ENCODE results near the gene THSD7B. TPM values are rescaled to one million over a fixed set of nuclear protein-coding genes. Genes with fewer than 3 reads are reported as not detected.
"Not testable (repeated sequence)": the region's sequence is repeated elsewhere in the genome, so short reads cannot be mapped to it uniquely, and the experiment has no call there.

Gene THSD7B
- polyA plus RNA-seq, 1 donor from 2014 or later: 0.46 TPM

GRCh38 chr2:137316075-137316474, 550.7 kb downstream of the THSD7B start:
- TF ChIP-seq TAF1 (IDR thresholded peaks at IDR 0.05; ENCODE audit: low read depth): no peak
- no peak for TF ChIP-seq MXI1 (conservative IDR thresholded peaks at IDR 0.05; ENCODE audit: poor library complexity, severe bottlenecking)
- TF ChIP-seq EZH2 (IDR thresholded peaks at IDR 0.05; ENCODE audit: borderline replicate concordance, insufficient read depth, low read length, poor library complexity, severe bottlenecking): no peak
- no peak for TF ChIP-seq RAD21 (conservative IDR thresholded peaks at IDR 0.05)
- no peak for TF ChIP-seq SMC3 (conservative IDR thresholded peaks at IDR 0.05; ENCODE audit: poor library complexity)
- TF ChIP-seq POLR2AphosphoS5 (IDR thresholded peaks at IDR 0.05): no peak
- TF ChIP-seq, protein P1, sequence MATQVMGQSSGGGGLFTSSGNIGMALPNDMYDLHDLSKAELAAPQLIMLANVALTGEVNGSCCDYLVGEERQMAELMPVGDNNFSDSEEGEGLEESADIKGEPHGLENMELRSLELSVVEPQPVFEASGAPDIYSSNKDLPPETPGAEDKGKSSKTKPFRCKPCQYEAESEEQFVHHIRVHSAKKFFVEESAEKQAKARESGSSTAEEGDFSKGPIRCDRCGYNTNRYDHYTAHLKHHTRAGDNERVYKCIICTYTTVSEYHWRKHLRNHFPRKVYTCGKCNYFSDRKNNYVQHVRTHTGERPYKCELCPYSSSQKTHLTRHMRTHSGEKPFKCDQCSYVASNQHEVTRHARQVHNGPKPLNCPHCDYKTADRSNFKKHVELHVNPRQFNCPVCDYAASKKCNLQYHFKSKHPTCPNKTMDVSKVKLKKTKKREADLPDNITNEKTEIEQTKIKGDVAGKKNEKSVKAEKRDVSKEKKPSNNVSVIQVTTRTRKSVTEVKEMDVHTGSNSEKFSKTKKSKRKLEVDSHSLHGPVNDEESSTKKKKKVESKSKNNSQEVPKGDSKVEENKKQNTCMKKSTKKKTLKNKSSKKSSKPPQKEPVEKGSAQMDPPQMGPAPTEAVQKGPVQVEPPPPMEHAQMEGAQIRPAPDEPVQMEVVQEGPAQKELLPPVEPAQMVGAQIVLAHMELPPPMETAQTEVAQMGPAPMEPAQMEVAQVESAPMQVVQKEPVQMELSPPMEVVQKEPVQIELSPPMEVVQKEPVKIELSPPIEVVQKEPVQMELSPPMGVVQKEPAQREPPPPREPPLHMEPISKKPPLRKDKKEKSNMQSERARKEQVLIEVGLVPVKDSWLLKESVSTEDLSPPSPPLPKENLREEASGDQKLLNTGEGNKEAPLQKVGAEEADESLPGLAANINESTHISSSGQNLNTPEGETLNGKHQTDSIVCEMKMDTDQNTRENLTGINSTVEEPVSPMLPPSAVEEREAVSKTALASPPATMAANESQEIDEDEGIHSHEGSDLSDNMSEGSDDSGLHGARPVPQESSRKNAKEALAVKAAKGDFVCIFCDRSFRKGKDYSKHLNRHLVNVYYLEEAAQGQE (IDR thresholded peaks at IDR 0.05; ENCODE audit: borderline replicate concordance): no peak
- no peak for TF ChIP-seq EP300 (conservative IDR thresholded peaks at IDR 0.05; ENCODE audit: poor library complexity, severe bottlenecking)

GRCh38 chr2:137321566-137321965, 556.2 kb downstream of the THSD7B start:
- TF ChIP-seq SMC3 (conservative IDR thresholded peaks at IDR 0.05; ENCODE audit: poor library complexity) (no peak), POLR2AphosphoS5 (IDR thresholded peaks at IDR 0.05) (no peak), EP300 (conservative IDR thresholded peaks at IDR 0.05; ENCODE audit: poor library complexity, severe bottlenecking) (no peak), RAD21 (conservative IDR thresholded peaks at IDR 0.05) (no peak), EZH2 (IDR thresholded peaks at IDR 0.05; ENCODE audit: borderline replicate concordance, insufficient read depth, low read length, poor library complexity, severe bottlenecking) (no peak), MXI1 (conservative IDR thresholded peaks at IDR 0.05; ENCODE audit: poor library complexity, severe bottlenecking) (no peak), TAF1 (IDR thresholded peaks at IDR 0.05; ENCODE audit: low read depth) (no peak)
- TF ChIP-seq, protein P1 (IDR thresholded peaks at IDR 0.05; ENCODE audit: borderline replicate concordance): no peak
- TF ChIP-seq, protein P2, sequence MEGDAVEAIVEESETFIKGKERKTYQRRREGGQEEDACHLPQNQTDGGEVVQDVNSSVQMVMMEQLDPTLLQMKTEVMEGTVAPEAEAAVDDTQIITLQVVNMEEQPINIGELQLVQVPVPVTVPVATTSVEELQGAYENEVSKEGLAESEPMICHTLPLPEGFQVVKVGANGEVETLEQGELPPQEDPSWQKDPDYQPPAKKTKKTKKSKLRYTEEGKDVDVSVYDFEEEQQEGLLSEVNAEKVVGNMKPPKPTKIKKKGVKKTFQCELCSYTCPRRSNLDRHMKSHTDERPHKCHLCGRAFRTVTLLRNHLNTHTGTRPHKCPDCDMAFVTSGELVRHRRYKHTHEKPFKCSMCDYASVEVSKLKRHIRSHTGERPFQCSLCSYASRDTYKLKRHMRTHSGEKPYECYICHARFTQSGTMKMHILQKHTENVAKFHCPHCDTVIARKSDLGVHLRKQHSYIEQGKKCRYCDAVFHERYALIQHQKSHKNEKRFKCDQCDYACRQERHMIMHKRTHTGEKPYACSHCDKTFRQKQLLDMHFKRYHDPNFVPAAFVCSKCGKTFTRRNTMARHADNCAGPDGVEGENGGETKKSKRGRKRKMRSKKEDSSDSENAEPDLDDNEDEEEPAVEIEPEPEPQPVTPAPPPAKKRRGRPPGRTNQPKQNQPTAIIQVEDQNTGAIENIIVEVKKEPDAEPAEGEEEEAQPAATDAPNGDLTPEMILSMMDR (IDR thresholded peaks at IDR 0.05; ENCODE audit: poor library complexity, severe bottlenecking): no peak
- H3K27me3 ChIP-seq (ENCODE audit: insufficient read depth, low read depth, low read length): no peaks in the 10 kb centered on the region
- no peaks in the 10 kb centered on the region for H3K9me2 ChIP-seq (ENCODE audit: insufficient read depth, low read length)
- no peaks in the 10 kb centered on the region for H3K36me3 ChIP-seq (ENCODE audit: insufficient read depth, low read length)
- no peaks in the 10 kb centered on the region for H3K79me2 ChIP-seq (replicated peaks; ENCODE audit: insufficient read depth, low read length)
- H3K4me2 ChIP-seq (ENCODE audit: low read length): no peak overlapping the region
- no peak overlapping the region for H3K9ac ChIP-seq (ENCODE audit: low read length)
- H3K27ac ChIP-seq (ENCODE audit: low read length): no peak overlapping the region
- no peak overlapping the region for H3K4me3 ChIP-seq (ENCODE audit: low read length)
- H2AFZ ChIP-seq (ENCODE audit: low read depth, low read length): no peak overlapping the region
- H3K9me3 ChIP-seq (ENCODE audit: low read length): no peaks in the 10 kb centered on the region
- H4K20me1 ChIP-seq (ENCODE audit: insufficient read depth): no peaks in the 10 kb centered on the region
- no peaks in the 10 kb centered on the region for H3F3A ChIP-seq (ENCODE audit: insufficient read depth, low read length, poor library complexity, severe bottlenecking)

More at GRCh38 chr2:137316075-137316474, 550.7 kb downstream of the THSD7B start:
- Histone ChIP-seq H3K4me3 (ENCODE audit: low read length) (no peak overlapping the region), H4K20me1 (ENCODE audit: insufficient read depth) (no peaks in the 10 kb centered on the region), H3K36me3 (ENCODE audit: insufficient read depth, low read length) (no peaks in the 10 kb centered on the region), H3K79me2 (replicated peaks; ENCODE audit: insufficient read depth, low read length) (no peaks in the 10 kb centered on the region), H3K9me2 (ENCODE audit: insufficient read depth, low read length) (no peaks in the 10 kb centered on the region), H2AFZ (ENCODE audit: low read depth, low read length) (no peak overlapping the region), H3F3A (ENCODE audit: insufficient read depth, low read length, poor library complexity, severe bottlenecking) (no peaks in the 10 kb centered on the region), H3K9ac (ENCODE audit: low read length) (no peak overlapping the region), H3K27ac (ENCODE audit: low read length) (no peak overlapping the region), H3K4me2 (ENCODE audit: low read length) (no peak overlapping the region), H3K9me3 (ENCODE audit: low read length) (no peaks in the 10 kb centered on the region), H3K27me3 (ENCODE audit: insufficient read depth, low read depth, low read length) (no peaks in the 10 kb centered on the region)

- not testable (repeated sequence) for H2AFZ ChIP-seq (ENCODE audit: low read depth, low read length); H3K27me3 ChIP-seq (ENCODE audit: insufficient read depth, low read depth, low read length); H3K9ac ChIP-seq (ENCODE audit: low read length); H3K9me3 ChIP-seq (ENCODE audit: low read length); H3K4me2 ChIP-seq (ENCODE audit: low read length); H3K9me2 ChIP-seq (ENCODE audit: insufficient read depth, low read length); H3K27ac ChIP-seq (ENCODE audit: low read length); H4K20me1 ChIP-seq (ENCODE audit: insufficient read depth); H3K36me3 ChIP-seq (ENCODE audit: insufficient read depth, low read length); H3F3A ChIP-seq (ENCODE audit: insufficient read depth, low read length, poor library complexity, severe bottlenecking); H3K79me2 ChIP-seq (replicated peaks; ENCODE audit: insufficient read depth, low read length); H3K4me3 ChIP-seq (ENCODE audit: low read length)
Measured at GRCh38 chr2:137331562-137331961, 566.2 kb downstream of the THSD7B start.
